RWPE2 (cell line): ENCODE data around the gene GALNT10.

ENCODE experiments used
- ATAC-seq: fragments of 200-7000 bp; cut with Tn5 transposase; 3 replicates; pipeline ENCODE4 v1.9.1; 2021; ENCODE audit warnings: low read depth
- DNase-seq: peaks from one replicate; pipeline ENCODE4 v3.0.0-alpha.2; 2020; ENCODE audit warnings: low spot score
- H3K27ac ChIP-seq: fragments of 450-650 bp; 2 replicates; pipeline ENCODE4 v1.5.1; 2017; ENCODE audit warnings: mild to moderate bottlenecking; ENCODE audit not compliant: poor library complexity, severe bottlenecking
- H3K27me3 ChIP-seq: fragments of 250-450 bp; sonication (Bioruptor Pico); 2 replicates; pipeline ENCODE4 v1.5.1; 2021; ENCODE audit warnings: mild to moderate bottlenecking, moderate library complexity; ENCODE audit not compliant: insufficient read depth, poor library complexity, severe bottlenecking
- H3K36me3 ChIP-seq: fragments of 250-450 bp; sonication (Bioruptor Pico); 2 replicates; pipeline ENCODE4 v1.5.1; 2020; ENCODE audit warnings: low read depth, mild to moderate bottlenecking, moderate library complexity
- H3K4me1 ChIP-seq: fragments of 250-450 bp; sonication (Bioruptor Pico); 2 replicates; pipeline ENCODE4 v1.5.1; 2021; ENCODE audit warnings: mild to moderate bottlenecking, moderate library complexity; ENCODE audit not compliant: insufficient read depth, poor library complexity, severe bottlenecking
- H3K4me3 ChIP-seq: fragments of 250-450 bp; sonication (Bioruptor Pico); 2 replicates; pipeline ENCODE4 v1.5.1; 2021; ENCODE audit warnings: mild to moderate bottlenecking, moderate library complexity; ENCODE audit not compliant: severe bottlenecking
- H3K9me3 ChIP-seq: fragments of 250-450 bp; sonication (Bioruptor Pico); 2 replicates; pipeline ENCODE4 v1.5.1; 2021; ENCODE audit warnings: mild to moderate bottlenecking, moderate library complexity; ENCODE audit not compliant: severe bottlenecking
- CTCF ChIP-seq: fragments of 450-650 bp; IDR thresholded peaks from one replicate; pipeline ENCODE4 v1.5.1; 2017; ENCODE audit warnings: mild to moderate bottlenecking, moderate library complexity; ENCODE audit not compliant: poor library complexity, severe bottlenecking

The GALNT10 gene

GRCh38 chr5:154194345-154195329 lies 4.1 kb downstream of the GALNT10 start:
- DNase-seq (no peak), ATAC-seq (peak; percentile 39)
- Histone ChIP-seq H3K27ac (peak overlapping the region; percentile 6), H3K36me3 (peaks cover 15% of the 10 kb centered on the region), H3K4me3 (no peak overlapping the region), H3K4me1 (peaks cover 33% of the 10 kb centered on the region), H3K27me3 (no peaks in the 10 kb centered on the region), H3K9me3 (no peaks in the 10 kb centered on the region)
- no peak for TF ChIP-seq CTCF

GRCh38 chr5:154196281-154196680 lies 5.7 kb downstream of the GALNT10 start:
- Histone ChIP-seq H3K4me1 (peaks cover 33% of the 10 kb centered on the region), H3K4me3 (no peak overlapping the region), H3K27me3 (no peaks in the 10 kb centered on the region), H3K36me3 (peaks cover 15% of the 10 kb centered on the region), H3K27ac (no peak overlapping the region), H3K9me3 (no peaks in the 10 kb centered on the region)
- ATAC-seq, result no peak
- DNase-seq, result no peak
- TF ChIP-seq CTCF, result no peak

- H3K36me3 ChIP-seq, result peaks cover 15% of the 10 kb centered on the region
- no peaks in the 10 kb centered on the region for H3K27me3 ChIP-seq
- H3K4me1 ChIP-seq, result peaks cover 33% of the 10 kb centered on the region
- no peak for DNase-seq
- no peaks in the 10 kb centered on the region for H3K9me3 ChIP-seq
- H3K27ac ChIP-seq, result peak overlapping the region; percentile 40
- peak; percentile 45 for TF ChIP-seq CTCF
- H3K4me3 ChIP-seq, result no peak overlapping the region
- no peak for ATAC-seq
Observed at GRCh38 chr5:154196955-154197652, 6.6 kb downstream of the GALNT10 start.

GRCh38 chr5:154197801-154198491 lies 7.4 kb downstream of the GALNT10 start:
- DNase-seq, result no peak
- TF ChIP-seq CTCF, result no peak
- no peaks in the 10 kb centered on the region for H3K9me3 ChIP-seq
- H3K27me3 ChIP-seq, result no peaks in the 10 kb centered on the region
- peak overlapping the region; percentile 40 for H3K27ac ChIP-seq
- H3K36me3 ChIP-seq, result peaks cover 15% of the 10 kb centered on the region
- peaks cover 33% of the 10 kb centered on the region for H3K4me1 ChIP-seq
- no peak overlapping the region for H3K4me3 ChIP-seq
- peak; percentile 86 for ATAC-seq
